HK-2 (cell line): ENCODE data around the gene MYO5C.
A peak's percentile ranks its signal among the peaks of the same experiment; 100 is the strongest.

Experiments
- DNase-seq: peaks from one replicate; pipeline ENCODE4 v3.0.0-alpha.2; 2018; ENCODE audit not compliant: unreplicated experiment

Gene MYO5C, protein sequence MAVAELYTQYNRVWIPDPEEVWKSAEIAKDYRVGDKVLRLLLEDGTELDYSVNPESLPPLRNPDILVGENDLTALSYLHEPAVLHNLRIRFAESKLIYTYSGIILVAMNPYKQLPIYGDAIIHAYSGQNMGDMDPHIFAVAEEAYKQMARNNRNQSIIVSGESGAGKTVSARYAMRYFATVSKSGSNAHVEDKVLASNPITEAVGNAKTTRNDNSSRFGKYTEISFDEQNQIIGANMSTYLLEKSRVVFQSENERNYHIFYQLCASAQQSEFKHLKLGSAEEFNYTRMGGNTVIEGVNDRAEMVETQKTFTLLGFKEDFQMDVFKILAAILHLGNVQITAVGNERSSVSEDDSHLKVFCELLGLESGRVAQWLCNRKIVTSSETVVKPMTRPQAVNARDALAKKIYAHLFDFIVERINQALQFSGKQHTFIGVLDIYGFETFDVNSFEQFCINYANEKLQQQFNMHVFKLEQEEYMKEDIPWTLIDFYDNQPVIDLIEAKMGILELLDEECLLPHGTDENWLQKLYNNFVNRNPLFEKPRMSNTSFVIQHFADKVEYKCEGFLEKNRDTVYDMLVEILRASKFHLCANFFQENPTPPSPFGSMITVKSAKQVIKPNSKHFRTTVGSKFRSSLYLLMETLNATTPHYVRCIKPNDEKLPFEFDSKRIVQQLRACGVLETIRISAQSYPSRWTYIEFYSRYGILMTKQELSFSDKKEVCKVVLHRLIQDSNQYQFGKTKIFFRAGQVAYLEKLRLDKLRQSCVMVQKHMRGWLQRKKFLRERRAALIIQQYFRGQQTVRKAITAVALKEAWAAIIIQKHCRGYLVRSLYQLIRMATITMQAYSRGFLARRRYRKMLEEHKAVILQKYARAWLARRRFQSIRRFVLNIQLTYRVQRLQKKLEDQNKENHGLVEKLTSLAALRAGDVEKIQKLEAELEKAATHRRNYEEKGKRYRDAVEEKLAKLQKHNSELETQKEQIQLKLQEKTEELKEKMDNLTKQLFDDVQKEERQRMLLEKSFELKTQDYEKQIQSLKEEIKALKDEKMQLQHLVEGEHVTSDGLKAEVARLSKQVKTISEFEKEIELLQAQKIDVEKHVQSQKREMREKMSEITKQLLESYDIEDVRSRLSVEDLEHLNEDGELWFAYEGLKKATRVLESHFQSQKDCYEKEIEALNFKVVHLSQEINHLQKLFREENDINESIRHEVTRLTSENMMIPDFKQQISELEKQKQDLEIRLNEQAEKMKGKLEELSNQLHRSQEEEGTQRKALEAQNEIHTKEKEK (N-terminal part only)

DNA sequence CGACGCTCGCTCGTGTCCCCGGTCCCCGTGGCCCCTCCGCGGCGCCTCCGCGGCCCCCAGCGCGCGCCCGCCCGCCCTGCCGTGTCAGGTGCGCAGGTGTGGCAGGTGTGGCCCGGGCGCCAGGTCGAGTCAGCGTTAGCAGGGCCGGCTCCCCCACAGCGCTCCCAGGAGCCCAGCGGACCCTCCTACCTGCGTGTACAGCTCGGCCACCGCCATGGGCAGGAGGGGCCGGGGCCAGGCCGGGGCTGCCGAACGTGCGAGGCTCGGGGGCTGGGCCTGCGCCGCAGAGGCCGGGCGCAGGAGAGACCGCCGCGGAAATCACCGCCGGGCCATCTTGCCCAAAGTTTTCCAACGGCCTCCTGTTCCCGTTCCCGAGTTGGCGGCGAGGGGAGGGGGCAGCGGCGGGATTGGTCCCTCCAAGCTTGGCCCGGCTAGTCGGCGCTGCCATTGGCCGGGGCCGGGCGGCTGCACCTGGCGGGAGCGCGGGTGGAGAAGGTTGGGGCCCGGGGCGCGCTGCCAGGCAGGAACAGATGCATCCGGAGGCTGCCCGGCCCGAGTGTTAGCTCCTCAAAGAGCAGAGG, at the start of gene MYO5C:
TSS of gene MYO5C (minus strand) at position 384 of the 581 bp plus-strand sequence. CDS start at position 216, 168 bp downstream.
- peak; percentile 80 for DNase-seq

DNA sequence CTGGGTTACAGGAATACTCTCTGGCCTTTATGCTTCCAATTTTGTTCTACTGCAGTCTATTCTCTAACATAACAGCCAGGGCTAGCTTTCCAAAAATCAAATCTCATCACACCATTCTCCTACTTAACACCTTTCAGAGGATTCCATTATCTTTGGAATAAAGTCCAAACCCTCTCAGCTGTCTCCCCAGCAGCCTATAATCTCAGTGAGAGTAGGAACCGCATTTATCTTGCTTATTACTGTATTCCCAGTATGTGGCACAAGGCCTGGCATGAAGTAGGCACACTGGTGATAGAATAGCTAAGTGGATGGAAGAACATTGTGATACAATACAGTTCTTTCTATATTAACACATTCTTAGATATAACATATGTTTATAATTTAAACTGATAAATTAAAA, 49.0 kb upstream of the MYO5C start:
- DNase-seq = no peak

DNA sequence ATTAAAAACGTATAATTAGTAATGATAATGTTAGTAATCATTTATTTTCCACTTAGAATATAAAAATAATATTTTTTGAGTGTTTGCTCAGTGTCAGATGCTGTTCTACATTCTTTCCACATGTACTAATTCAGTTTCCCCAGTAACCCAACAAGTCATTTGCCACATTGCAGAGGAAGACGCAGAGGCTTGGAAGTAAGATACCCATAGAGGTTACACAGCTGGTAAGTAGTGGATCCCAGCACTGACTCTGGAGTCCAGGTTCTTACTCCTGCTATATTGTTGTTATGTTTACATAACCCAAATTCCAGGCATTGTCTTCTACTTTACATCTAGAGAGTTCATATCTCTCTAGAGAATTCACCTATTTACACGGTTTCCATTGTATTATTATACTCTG, 48.2 kb upstream of the MYO5C start:
- no peak for DNase-seq

DNA sequence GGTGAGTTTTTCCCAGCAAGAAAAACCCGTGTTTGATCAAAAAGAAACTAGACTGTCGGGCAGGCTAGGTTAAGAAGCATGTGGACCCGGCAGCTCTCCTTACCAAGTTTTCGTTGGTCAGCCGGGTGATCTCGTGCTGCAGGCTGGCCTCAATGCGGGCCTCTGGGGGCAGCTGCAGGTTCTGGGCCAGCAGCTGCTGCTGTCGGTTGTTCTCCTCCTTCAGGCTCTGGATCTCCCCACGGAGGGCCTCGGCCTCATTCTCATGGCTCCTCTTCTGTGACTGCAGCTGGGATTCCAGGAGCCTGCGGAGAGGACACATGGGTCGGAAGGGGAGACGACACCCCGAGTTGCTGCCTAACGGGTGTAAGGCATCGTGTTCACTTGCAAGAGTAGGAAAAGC, 44.5 kb upstream of the MYO5C start:
- DNase-seq = no peak

DNA sequence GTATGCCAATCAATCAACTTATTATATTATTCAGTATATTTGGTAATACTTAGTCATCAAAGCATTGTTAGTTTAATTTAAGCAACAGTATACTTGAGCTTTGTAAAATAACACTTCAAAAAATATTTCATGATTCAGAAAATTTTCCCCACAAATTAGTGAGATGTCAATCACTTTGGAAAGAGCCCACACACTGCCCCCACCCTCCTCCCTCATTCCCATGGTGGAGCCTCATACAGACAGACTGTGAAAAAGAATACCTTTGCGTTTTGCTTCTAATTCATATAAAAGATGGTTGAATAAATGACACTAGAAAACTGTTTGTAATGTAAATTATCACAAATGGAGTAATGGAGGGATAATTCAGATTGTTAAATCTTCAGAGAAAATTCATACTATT, 43.3 kb upstream of the MYO5C start:
- DNase-seq = no peak

DNA sequence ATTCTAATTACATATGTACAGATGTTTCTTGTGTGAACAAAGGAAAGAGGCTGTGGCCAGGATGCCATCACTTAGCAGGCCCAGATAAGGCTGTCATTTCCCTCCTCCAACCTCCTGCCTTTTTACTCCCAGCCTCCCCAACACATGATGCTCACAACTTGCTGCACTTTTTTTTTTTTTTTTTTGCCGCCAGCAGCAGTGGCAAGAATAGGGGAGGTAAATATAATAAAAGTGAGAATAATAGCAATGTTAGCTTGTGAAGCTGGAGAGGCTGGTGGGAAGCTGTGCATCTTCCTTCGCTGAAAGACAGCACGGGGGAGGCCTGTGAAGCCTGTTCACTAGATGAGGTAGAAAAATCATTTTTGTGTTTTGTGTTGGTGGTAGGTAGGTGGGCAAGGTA, 42.5 kb upstream of the MYO5C start:
- DNase-seq = no peak

DNA sequence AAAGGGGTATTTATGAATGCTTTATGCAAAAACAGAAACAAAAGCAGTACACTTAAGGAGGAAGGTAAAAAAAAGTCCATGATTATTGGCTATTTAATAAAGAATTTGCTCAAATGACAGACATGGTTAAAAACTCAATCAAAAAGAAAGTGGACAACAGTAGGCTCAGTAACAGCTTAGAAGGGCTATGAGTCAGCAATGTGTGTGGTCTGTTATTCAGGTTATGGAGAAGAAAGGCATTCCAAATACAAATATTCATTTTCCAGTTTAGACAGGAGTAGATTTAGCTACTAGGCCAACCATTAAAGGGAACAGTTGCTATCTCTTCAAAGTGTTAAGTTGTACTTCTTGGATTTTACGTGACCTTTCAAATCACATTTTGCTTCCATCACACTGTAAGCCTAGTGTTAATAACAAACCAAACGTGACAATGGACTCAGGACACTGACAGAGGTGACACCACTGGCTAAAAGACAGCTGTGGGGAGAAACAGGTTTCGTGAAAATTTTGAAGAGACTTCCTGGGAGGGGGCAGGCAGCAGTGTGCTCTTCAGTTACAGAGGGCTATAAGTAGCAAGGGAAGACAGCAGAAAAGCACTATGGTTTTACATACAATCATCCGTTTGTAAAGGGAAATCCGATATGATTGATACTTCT, 41.7 kb upstream of the MYO5C start:
- DNase-seq = no peak

DNA sequence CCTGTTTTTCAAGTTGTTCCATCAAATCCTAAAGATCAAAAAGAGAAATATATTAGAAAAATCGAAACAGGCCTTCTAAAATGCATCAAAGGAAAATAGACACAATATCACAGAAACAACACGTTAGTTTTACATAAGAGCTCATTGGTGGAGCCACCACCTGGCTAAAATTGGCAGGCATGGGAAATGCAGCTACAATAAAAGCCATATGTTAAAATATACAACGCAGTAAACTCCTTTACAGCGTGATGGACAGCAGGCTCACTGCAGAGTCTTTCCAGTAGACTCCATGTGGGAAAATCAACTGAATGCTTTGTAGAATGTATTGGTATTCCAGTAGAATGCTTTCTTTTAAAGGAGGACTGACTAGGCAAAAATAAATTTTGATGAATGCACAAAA, 40.9 kb upstream of the MYO5C start:
- DNase-seq = no peak

DNA sequence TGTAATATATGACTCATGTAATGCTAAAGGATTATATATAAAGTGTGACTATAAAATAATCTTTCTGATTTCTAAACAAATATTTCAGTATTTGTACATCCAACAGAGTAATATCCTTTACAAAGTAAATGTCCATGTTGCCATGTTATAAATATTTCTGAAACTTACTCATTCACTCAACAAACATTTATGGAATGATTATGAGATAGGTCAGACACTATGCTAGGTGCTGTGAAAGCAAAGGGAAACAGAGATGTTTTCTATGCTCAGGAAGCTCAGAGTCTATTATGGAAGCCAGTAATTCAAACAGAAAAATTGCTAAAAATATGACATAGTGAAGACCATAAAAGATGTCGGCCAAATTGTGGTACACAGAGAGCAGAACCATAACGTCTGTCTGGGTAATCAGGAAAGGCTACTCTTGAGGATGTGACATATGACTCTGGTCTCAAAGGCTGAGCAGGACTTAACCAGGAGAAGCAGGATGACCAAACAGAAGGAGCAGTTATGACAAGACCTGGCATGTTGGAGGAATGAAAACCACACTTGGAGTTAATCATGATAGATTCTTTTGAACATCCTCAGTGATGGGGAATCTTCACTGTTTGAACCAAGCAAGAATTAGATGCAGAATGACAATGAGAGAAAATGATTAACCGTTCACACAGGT, 39.0 kb upstream of the MYO5C start:
- DNase-seq = no peak

DNA sequence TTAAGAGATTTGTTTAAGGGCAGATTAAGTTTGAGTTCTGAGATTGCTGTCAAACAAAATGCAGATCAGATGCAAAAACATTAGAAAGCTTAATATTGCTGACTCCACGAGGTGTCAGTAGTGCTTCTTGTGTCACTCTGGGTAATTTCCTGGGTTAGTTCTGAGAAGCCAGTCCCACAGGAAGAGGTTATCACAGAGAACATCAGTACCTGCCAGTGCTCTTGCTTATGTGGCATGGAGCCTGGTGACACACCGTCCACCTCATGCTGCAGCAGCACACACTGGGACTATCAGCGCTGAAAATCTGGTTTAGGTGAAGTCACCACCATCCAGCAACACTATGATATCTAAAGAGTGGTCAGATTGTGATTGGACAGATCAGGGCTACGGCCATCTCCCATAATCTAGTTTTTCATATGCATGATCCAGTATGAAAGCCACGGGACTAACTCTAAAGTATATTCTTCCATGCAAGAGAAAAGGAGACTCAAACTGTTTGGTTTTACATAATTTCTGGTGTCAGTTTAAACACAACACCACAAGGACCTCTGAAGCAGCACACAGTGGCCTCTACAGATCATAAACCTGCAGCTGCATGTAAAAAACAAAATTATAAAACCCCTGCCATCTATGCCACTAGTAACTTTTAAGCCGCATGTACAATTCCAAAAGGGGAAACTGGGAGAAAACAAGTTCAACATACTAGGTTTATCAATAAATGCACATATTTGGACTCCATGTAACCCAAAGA, 36.1 kb upstream of the MYO5C start:
- DNase-seq = peak; percentile 12

DNA sequence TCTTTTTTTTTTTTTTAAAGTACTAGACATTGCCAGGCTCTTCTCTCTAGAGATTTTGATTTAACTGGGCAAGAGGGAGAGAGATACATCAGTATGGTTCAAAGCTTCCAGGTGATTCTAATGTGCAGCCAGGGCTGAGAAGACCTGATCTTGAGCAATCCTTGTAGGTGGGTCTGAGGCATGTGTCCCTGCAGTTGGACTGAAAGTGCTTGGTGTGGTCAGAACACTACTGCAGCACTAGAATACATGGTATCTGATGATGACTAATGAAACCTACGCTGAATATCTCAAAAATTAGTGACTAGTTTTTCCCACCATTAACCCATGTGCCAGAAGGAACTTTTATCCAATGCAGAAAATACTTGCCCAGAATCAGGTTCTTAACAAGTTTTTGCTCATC, 34.4 kb upstream of the MYO5C start:
- no peak for DNase-seq

DNA sequence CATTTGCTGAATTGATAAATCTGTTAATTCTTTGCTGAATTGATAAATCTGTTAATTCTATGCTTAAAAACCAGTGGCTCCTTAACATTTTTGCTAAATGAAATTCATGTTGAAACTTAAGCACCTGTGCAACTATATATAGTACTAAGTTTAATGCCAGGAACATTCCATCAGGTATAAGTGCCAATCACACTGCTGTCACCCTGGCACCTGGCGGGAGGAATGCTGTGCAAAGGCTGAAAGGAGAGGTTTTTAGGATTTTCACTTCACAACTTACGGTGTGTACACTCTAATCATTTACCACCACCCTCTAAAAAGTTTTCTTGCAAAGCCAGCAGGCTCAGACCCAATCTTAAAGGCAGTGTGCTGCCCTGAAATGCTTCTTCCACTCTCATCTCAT, 33.5 kb upstream of the MYO5C start:
- no peak for DNase-seq

DNA sequence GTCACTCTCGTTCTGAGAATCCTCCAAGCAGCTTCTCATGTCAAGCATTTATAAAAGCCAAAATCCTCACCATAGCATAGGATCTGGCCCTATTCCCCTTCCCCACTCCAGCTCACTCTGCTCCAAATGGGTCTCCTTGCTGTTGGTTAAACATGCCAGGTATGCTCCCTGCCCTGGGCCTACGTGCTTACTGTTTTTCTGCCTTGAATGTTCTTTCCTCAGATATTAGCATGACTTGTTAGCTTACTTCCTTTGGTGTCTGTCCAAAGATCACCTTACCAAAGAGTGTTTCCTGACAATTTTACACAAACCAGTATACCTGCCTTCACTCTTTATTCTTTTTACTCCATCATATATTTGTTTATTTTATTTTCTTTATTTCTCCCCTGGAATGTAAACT, 33.1 kb upstream of the MYO5C start:
- DNase-seq = no peak

DNA sequence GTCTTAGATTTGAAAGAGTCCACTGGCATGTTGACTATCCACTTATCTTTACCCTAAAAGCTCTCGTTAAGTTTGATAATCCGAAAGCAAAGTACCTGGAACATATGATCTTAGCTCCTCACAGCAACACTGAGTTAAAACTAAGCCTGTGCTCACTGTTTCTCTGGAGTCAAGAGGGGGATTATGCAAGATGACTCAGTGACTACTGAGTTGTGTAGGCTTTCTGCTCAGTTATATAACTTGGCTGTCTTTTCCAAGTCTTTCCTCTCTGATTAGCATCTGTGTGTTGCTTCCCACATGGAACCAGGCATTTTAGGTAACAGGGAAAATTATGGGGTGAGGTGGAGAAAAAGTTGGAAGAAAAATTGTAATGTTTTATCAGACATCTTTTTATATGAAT, 31.2 kb upstream of the MYO5C start:
- no peak for DNase-seq

DNA sequence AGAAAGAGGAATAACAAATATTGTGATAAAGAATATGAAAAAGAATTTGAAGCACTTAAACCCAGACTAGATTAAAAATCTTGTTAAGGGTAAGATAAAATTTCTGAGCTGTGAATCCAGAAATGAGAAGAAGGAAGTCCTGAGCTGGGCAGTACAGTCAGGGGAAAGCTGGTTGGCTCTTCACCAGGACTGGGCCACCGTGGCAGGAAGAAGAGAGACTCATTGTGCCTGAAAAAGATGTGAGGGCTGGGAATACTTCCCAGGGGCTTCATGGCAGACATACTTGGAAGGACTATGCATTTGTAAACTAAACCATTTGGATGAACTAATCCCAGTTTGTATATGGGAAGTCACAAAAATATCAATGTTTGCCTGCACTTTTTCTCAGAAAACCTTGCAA, 28.5 kb upstream of the MYO5C start:
- DNase-seq = no peak

DNA sequence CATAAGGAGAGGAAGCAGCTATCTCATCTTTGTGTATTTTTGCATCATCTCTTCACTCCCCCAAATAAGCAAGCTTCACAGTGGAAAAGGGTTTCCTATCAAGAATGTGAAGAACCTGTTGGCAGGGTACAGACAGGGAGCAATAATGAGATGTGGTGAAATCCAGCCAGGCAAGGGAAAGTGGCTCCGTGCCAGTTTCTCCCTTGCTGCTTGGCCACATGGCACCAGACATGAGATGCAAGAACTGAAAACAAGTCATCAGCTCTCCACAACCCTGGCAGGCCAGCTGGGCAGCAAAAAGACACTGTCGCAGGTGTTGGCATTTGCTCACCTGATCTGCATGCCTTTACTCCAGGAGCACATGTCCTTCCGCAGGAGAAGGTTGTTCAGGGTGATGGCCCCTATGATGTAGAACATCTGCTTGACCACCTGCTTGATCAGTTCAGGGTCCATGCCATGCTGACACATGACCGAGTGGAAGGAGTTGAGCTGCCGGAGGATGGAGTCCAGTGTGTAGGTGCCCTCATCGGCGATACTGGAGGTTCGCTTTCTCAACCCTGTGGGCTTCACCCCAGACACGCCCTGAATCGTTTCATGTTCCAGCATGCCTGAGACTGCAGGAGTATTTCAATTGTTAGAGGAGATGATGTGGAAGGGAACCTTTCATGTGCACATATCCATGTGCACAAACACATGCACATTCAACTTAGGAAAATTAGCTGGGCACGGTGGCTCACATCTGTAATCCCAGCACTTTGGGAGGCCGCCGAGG, 23.3 kb upstream of the MYO5C start:
- DNase-seq = no peak

DNA sequence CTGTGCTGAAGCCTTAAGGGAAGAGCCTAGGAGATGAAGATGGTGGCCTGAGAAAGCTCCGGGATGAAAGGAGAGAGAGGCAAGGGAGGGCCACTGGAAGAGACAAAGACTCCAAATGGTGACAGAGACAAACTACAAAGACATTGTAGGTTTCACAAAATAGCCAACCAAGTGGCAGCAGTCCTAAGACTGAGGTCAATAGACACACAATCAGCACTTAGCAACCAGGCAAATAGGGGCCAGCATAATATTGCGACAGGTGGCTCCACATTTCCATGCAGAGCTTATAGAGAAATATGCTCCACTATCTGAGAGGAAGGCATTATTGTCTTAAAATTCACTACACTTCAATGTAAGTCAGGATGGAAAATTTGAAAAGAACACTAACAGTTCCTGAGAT, 22.1 kb upstream of the MYO5C start:
- no peak for DNase-seq

DNA sequence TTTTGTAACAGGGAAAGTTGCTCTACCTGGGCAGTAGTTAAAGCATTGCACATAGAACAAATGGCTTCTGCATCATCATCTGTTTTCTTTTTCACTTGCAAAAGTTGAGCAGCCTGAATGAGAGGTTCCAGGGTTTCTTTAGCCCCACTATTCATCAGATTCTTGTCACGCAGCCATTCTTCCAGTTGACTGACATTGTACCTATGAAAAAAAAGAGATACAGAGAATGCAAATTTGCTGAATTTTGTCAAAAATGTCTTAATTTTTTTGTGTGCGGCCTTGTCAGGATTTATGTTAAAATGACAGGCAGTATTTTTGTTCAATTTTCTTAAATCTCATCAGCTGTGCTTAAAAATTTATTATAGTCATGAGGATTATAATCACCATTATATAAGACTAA, 21.4 kb upstream of the MYO5C start:
- no peak for DNase-seq

DNA sequence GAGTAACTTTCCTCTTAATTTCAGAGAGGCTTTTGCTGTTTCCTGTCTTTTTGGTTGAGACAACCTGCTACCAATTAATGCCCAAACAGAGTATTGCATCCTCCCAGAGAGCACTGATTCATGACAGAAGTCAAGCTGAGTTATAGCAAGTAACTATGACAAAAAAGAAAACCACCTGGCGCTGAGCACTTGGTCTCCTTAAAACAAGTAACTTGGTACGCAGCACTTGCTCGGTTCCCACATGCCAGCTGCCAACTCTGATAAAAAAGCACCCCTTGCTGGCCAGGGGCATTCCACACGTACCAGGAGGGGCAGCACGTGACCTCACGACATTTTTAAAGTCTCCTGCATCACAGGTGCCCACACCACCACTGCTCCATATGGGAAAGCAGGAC, 13.5 kb upstream of the MYO5C start:
- no peak for DNase-seq
